GM19372 (cell line): ENCODE measurements around the gene HOXA13.

ENCODE experiments used
- ATAC-seq: cut with Tn5 transposase; IDR thresholded peaks from one replicate; pipeline ENCODE4 v1.9.1; 2021; ENCODE audit warnings: mild to moderate bottlenecking, low read depth, moderate library complexity; ENCODE audit not compliant: unreplicated experiment

Gene HOXA13

GRCh38 chr7:27182861-27183681 lies 16.8 kb downstream of the HOXA13 start:
- no peak for ATAC-seq

GRCh38 chr7:27182285-27182841 lies 17.5 kb downstream of the HOXA13 start:
- ATAC-seq, result no peak

GRCh38 chr7:27181795-27182275 lies 18.1 kb downstream of the HOXA13 start:
- no peak for ATAC-seq

DNA sequence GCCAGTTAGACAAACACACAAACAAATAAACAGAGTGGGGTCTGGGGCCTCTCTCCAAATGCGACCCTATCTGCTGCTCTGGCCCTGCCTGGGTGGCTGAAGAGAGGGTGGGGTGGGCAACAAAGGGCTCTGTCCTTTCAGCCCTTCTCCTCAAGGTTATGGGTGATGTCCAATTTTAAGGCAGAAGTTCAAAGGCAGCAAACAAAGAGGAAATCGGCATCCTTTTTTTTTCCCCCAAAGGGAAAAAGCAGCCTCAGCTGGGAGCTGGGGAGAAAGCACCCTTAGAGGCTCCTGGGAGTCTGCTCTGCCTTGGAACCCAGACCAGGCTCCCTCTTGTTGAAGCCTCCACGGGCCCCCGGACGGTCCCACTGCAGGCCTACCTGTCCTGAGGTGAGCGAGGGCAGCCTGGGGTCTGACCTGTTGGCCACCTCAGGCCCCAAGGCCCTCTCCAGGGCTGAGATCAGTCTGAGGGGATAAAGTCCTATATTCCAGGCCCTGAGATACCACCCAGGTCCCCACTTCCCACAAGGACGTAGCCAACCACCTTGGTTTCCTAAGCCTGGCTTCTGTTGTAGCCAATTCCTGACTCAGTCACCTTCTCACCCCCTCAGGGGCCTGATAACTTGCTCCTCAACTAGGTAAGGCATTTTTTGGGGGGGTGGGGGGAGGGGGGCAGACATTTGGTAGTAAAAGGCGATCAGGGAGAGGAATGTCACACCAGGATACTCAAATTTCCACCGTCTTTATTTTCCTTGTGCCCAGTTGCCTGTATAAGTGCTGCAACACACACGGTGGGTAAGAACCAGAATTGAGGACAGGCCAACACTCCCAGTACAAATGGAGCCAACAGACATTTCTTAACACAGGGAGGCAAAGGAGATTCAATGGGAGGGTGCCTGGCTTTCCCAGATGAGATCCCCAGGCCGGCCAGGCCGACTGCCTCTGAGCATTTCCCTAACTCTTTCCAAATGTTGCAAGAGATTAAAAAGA lies 19.2 kb downstream of the HOXA13 start:
- ATAC-seq, result no peak

DNA sequence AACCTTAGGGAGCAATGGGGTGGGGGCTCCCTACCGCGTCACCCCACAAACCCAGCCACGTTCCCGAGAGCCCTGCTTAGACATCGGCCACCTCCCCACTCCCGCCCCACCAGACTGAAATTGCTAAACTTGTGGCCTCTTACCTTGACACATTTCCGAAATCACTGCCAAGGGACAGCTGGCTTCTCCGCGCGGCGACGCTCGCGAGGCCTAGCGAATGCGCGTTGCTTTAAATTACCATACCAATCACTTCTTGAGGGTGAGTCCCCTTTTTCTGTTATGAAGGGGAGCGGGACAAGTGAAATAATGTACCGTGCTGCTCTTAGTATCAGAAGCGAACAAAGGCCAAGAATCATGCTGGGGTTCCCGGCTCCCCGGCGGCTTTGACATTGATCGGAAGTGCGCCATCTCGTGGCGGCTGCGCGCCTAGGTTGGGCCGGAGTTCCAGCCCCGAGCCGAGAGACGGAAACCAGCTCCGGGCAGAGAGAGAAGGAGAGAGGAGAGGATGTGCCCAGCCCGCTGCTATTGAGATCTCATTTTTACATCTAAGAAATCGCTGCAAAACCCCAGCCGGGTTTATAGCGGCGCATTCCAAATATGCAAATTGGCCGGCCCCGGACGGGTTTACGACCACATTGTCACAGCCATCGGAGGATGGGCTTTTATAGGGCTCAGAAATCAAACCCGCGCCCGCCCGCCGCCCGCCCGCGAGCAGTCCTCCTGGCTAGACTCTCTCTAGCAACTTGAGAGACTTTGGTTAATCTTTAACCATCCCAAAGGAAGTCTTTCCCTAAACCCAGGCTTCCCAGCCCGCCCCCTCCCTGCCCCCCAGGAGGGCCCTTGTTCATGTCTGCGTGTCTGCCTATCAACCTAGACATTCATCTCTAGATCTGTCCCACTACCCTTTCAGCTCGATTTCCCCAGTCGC lies 20.1 kb downstream of the HOXA13 start:
- ATAC-seq, result no peak

GRCh38 chr7:27179030-27179429 lies 20.9 kb downstream of the HOXA13 start:
- no peak for ATAC-seq

GRCh38 chr7:27178366-27178765 lies 21.5 kb downstream of the HOXA13 start:
- no peak for ATAC-seq

DNA sequence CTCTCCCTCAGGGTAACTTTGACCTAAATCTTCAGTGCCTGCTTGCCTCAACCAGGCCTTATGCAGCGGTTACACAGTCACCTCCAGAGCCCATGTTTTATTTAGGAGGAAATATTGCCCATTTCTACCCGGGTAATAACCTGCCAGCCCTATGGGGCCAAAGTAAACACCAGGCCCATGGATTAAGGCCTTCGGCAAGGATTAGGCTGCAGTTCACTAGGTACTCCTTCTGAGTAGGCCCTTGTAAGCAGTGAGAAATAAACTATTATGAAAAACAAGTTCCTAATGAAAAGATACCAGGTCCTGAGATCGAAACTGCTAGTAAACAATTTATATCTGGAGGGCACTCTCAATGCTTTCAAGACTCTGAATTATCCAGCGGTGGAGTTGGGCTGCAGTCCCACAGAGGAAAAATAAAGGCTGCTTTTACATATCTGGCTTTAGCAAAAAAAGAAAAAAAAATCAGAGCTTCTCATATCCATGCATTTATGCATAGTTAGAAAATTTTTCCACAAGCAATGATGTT lies 22.0 kb downstream of the HOXA13 start:
- ATAC-seq, result no peak

- ATAC-seq, result no peak
Observed at GRCh38 chr7:27176962-27177794, 22.7 kb downstream of the HOXA13 start.

GRCh38 chr7:27176524-27176845 lies 23.4 kb downstream of the HOXA13 start:
- ATAC-seq, result no peak

DNA sequence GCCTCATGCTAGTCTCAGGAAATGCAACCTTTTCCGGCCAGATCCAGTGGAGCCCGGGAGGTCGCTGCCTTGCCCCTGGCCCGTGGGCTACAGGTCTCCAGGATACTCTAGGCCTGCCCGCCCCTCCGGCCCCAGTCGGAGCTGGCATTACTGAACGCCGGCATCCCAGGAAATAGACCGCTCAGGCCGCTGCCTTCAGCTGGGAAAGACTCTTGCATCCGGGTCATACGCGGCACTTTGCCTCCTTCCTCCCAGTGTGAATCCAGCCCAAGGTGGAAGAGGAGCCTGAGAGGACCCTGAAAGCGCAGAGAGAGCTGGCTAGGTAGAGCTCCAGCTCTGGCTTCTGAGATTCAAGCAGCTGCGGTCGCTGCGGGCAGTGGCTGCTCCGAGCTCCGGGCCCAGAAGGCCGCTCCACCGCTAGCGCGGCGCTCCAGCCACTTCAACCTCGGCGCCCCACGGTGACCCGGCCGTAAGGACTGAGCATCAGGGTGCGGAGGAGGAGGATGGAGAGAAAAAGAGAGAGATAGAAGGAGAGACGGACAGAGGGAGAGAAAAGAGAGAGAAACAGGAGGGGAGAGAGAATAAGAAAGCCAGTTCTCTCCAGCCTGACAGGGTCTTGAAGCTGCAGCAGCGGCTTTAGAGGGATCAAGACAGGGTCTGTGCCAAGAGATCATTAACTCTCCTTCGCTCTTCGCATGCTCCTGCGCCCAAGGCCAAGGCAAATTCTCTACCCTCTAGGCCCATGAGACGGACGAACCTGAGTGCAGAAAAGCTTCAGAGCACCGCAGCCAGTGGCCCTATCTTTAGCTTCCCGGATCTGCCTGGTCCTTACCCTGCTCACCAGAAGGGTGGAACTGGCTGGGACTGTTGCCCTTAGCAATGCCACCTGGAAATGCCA lies 24.0 kb downstream of the HOXA13 start:
- ATAC-seq, result no peak

- no peak for ATAC-seq
Observed at GRCh38 chr7:27174874-27175625, 24.8 kb downstream of the HOXA13 start.

DNA sequence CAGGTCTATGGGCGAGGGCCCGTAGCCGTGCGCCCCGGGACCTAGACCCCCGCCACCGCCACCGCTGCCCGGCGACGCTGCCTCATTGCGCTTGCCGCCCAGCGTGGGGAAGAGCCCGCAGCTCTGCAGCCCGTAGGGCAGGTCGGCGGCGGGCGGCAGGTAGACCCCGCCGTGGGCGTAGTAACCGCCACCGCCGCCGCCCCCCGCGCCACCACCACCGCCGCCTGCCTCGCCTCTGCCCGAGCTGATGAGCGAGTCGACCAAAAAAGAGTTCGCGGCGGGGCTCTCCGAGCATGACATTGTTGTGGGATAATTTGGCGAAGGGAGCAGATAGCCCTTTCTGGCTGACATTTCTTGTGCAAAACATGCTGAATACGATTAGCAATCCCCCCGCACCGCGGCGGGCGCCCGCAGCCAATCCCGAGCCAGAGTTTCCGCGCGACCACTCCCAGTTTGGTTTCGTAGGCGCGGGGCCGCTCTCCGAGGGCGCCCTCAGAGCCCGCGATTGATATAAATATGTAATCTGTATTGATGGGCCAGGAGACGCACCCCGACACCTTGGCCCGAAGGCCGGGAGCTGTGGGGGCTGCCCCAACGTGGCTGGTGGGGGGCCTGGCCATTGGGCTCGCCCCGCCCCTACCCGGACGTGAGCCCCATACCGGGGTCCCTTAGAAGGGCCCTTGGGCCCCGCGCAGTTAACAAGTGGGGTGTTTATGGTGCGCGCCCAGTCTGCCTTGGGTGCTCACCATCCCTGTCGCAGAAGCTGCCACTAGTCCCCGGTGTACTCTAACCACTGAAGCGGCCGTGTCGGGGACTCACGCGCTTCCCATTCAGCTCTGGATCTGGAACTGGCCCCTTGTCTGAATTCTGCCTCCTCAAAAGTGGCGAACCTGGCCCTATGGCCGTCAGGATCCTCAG lies 25.7 kb downstream of the HOXA13 start, which contains the start of gene HOXA10:
HOXA10 (minus strand) TSS at position 365 of the 918 bp plus-strand sequence; CDS start at position 351, 14 bp downstream.
- no peak for ATAC-seq

- ATAC-seq, result no peak
Observed at GRCh38 chr7:27173511-27173955, 26.4 kb downstream of the HOXA13 start.

- no peak for ATAC-seq
Observed at GRCh38 chr7:27172823-27173510, 26.9 kb downstream of the HOXA13 start.
